ENCODE measurements around the gene KLHL24.
"Not testable (repeated sequence)": the region's sequence is repeated elsewhere in the genome, so short reads cannot be mapped to it uniquely, and the experiment has no call there.

The KLHL24 gene

GRCh38 chr3:183594636-183595035 is 40.8 kb upstream of the KLHL24 start:
- peaks cover 28% of the 10 kb centered on the region for H3K4me1 ChIP-seq (ENCODE audit: insufficient read depth, low read length, severe bottlenecking)
- H3K4me3 ChIP-seq (ENCODE audit: low read depth, low read length, poor library complexity, severe bottlenecking): no peak overlapping the region
- no peak overlapping the region for H2AFZ ChIP-seq (ENCODE audit: low read length)
- H4K20me1 ChIP-seq (ENCODE audit: insufficient read depth, low read length): no peaks in the 10 kb centered on the region
- H3K9ac ChIP-seq (ENCODE audit: low read length): no peak overlapping the region
- peaks cover 16% of the 10 kb centered on the region for H3K9me3 ChIP-seq (ENCODE audit: low read length)
- H3K79me2 ChIP-seq (ENCODE audit: insufficient read depth, low read length): no peaks in the 10 kb centered on the region
- peaks cover 5% of the 10 kb centered on the region; the same call in 1 of the 2 replicates for H3F3A ChIP-seq (ENCODE audit: insufficient read depth, low read length)
- no peak for TF ChIP-seq EZH2 (IDR thresholded peaks at IDR 0.05; ENCODE audit: borderline replicate concordance, low read length)
- TF ChIP-seq, protein P1, sequence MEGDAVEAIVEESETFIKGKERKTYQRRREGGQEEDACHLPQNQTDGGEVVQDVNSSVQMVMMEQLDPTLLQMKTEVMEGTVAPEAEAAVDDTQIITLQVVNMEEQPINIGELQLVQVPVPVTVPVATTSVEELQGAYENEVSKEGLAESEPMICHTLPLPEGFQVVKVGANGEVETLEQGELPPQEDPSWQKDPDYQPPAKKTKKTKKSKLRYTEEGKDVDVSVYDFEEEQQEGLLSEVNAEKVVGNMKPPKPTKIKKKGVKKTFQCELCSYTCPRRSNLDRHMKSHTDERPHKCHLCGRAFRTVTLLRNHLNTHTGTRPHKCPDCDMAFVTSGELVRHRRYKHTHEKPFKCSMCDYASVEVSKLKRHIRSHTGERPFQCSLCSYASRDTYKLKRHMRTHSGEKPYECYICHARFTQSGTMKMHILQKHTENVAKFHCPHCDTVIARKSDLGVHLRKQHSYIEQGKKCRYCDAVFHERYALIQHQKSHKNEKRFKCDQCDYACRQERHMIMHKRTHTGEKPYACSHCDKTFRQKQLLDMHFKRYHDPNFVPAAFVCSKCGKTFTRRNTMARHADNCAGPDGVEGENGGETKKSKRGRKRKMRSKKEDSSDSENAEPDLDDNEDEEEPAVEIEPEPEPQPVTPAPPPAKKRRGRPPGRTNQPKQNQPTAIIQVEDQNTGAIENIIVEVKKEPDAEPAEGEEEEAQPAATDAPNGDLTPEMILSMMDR (IDR thresholded peaks at IDR 0.05; ENCODE audit: low read length): no peak
- H3K9me2 ChIP-seq (ENCODE audit: low read depth, low read length): no peaks in the 10 kb centered on the region
- H3K27ac ChIP-seq (ENCODE audit: low read depth, low read length, poor library complexity, severe bottlenecking): no peak overlapping the region
- H3K27me3 ChIP-seq (ENCODE audit: insufficient read depth, low read length): no peaks in the 10 kb centered on the region
- H3K36me3 ChIP-seq (ENCODE audit: insufficient read depth, low read length): no peaks in the 10 kb centered on the region
- H3K4me2 ChIP-seq (ENCODE audit: low read length): no peak overlapping the region

- no peaks in the 10 kb centered on the region for H3K36me3 ChIP-seq (ENCODE audit: insufficient read depth, low read length)
- H3K9me3 ChIP-seq (ENCODE audit: low read length): peaks cover 16% of the 10 kb centered on the region
- TF ChIP-seq EZH2 (IDR thresholded peaks at IDR 0.05; ENCODE audit: borderline replicate concordance, low read length): no peak
- TF ChIP-seq, protein P1 (IDR thresholded peaks at IDR 0.05; ENCODE audit: low read length): no peak
- H3K27me3 ChIP-seq (ENCODE audit: insufficient read depth, low read length): no peaks in the 10 kb centered on the region
- H3F3A ChIP-seq (ENCODE audit: insufficient read depth, low read length): no peaks in the 10 kb centered on the region
- H3K4me2 ChIP-seq (ENCODE audit: low read length): no peak overlapping the region
- no peak overlapping the region for H3K9ac ChIP-seq (ENCODE audit: low read length)
- H2AFZ ChIP-seq (ENCODE audit: low read length): no peak overlapping the region
- H4K20me1 ChIP-seq (ENCODE audit: insufficient read depth, low read length): no peaks in the 10 kb centered on the region
- no peaks in the 10 kb centered on the region for H3K9me2 ChIP-seq (ENCODE audit: low read depth, low read length)
- H3K27ac ChIP-seq (ENCODE audit: low read depth, low read length, poor library complexity, severe bottlenecking): no peak overlapping the region
- no peak overlapping the region for H3K4me3 ChIP-seq (ENCODE audit: low read depth, low read length, poor library complexity, severe bottlenecking)
- peaks cover 2% of the 10 kb centered on the region for H3K4me1 ChIP-seq (ENCODE audit: insufficient read depth, low read length, severe bottlenecking)
- no peaks in the 10 kb centered on the region for H3K79me2 ChIP-seq (ENCODE audit: insufficient read depth, low read length)
Measured at GRCh38 chr3:183597959-183598358, 37.5 kb upstream of the KLHL24 start.

- H3K4me3 ChIP-seq (ENCODE audit: low read depth, low read length, poor library complexity, severe bottlenecking): not testable (repeated sequence)
Measured at GRCh38 chr3:183611326-183611725, 24.1 kb upstream of the KLHL24 start.

More at GRCh38 chr3:183611326-183611725, 24.1 kb upstream of the KLHL24 start:
- H3F3A ChIP-seq (ENCODE audit: insufficient read depth, low read length); H3K36me3 ChIP-seq (ENCODE audit: insufficient read depth, low read length); H3K9me3 ChIP-seq (ENCODE audit: low read length); H2AFZ ChIP-seq (ENCODE audit: low read length); H3K4me1 ChIP-seq (ENCODE audit: insufficient read depth, low read length, severe bottlenecking); H3K79me2 ChIP-seq (ENCODE audit: insufficient read depth, low read length); H3K4me2 ChIP-seq (ENCODE audit: low read length); H4K20me1 ChIP-seq (ENCODE audit: insufficient read depth, low read length); H3K27me3 ChIP-seq (ENCODE audit: insufficient read depth, low read length); H3K9me2 ChIP-seq (ENCODE audit: low read depth, low read length); H3K9ac ChIP-seq (ENCODE audit: low read length); H3K27ac ChIP-seq (ENCODE audit: low read depth, low read length, poor library complexity, severe bottlenecking): not testable (repeated sequence)
